Cortex of kidney (tissue), 1 donor: ENCODE results near the gene DNMT3L.
"Not testable (repeated sequence)": the region's sequence is repeated elsewhere in the genome, so short reads cannot be mapped to it uniquely, and the experiment has no call there.

Experiments used
- DNase-seq: peaks from one replicate; lab custom pipeline; 2025; lab: John Stamatoyannopoulos, UW

DNMT3L gene

GRCh38 chr21:44294391-44295162 is 32.9 kb upstream of the DNMT3L start:
- no peak for DNase-seq

GRCh38 chr21:44293551-44294231 is 32.0 kb upstream of the DNMT3L start:
- DNase-seq: no peak

GRCh38 chr21:44292812-44293195 is 31.1 kb upstream of the DNMT3L start:
- DNase-seq: no peak

- no peak for DNase-seq
Measured at GRCh38 chr21:44291936-44292811, 30.5 kb upstream of the DNMT3L start.

GRCh38 chr21:44291078-44291935 is 29.6 kb upstream of the DNMT3L start:
- DNase-seq: no peak

GRCh38 chr21:44290327-44291077 is 28.8 kb upstream of the DNMT3L start:
- DNase-seq: no peak

- DNase-seq: no peak
Measured at GRCh38 chr21:44289381-44290010, 27.8 kb upstream of the DNMT3L start.

GRCh38 chr21:44288251-44289110 is 26.8 kb upstream of the DNMT3L start:
- DNase-seq: no peak

GRCh38 chr21:44286716-44287632 is 25.3 kb upstream of the DNMT3L start:
- DNase-seq: no peak

GRCh38 chr21:44286086-44286715 is 24.5 kb upstream of the DNMT3L start:
- no peak for DNase-seq

- DNase-seq: no peak
Measured at GRCh38 chr21:44285138-44285992, 23.7 kb upstream of the DNMT3L start, which contains the start of gene AIRE. AIRE (plus strand) TSS chr21:44285876; CDS start chr21:44286007, 131 bp downstream.

- DNase-seq: no peak
Measured at GRCh38 chr21:44283948-44284347, 22.3 kb upstream of the DNMT3L start.

- not testable (repeated sequence) for DNase-seq
Measured at GRCh38 chr21:44283211-44283785, 21.6 kb upstream of the DNMT3L start.

- no peak for DNase-seq
Measured at GRCh38 chr21:44282370-44282769, 20.7 kb upstream of the DNMT3L start.

GRCh38 chr21:44281801-44282200 is 20.1 kb upstream of the DNMT3L start:
- no peak for DNase-seq
